ENCODE data around the gene TIE1. TPM values are rescaled to one million over a fixed set of nuclear protein-coding genes. Genes with fewer than 3 reads are reported as not detected.

Gene TIE1
- total RNA-seq, 1 donor from 2014 or later, result 0.36 TPM

- Mint-ChIP-seq H3K4me1 (ENCODE audit: low read depth) (no peaks in the 10 kb centered on the region), H3K27ac (no peak overlapping the region), H3K36me3 (ENCODE audit: low read depth) (no peaks in the 10 kb centered on the region), H3K4me3 (no peak overlapping the region), H3K27me3 (ENCODE audit: insufficient read depth) (peaks cover 4% of the 10 kb centered on the region), H3K9me3 (no peaks in the 10 kb centered on the region)
- no peak for DNase-seq (ENCODE audit: low spot score)
- intact Hi-C loops (cut with micrococcal nuclease), result no loop called here
These were observed 3.5 kb downstream of the TIE1 start for GRCh38 chr1:43304314-43304681.

GRCh38 chr1:43304771-43305300 is 4.1 kb downstream of the TIE1 start:
- no peak for DNase-seq (ENCODE audit: low spot score)
- Mint-ChIP-seq H3K9me3 (no peaks in the 10 kb centered on the region), H3K27me3 (ENCODE audit: insufficient read depth) (peaks cover 4% of the 10 kb centered on the region), H3K4me3 (no peak overlapping the region), H3K27ac (no peak overlapping the region), H3K36me3 (ENCODE audit: low read depth) (no peaks in the 10 kb centered on the region), H3K4me1 (ENCODE audit: low read depth) (no peaks in the 10 kb centered on the region)
- intact Hi-C loops (cut with micrococcal nuclease), result no loop called here

- Mint-ChIP-seq H3K27me3 (ENCODE audit: insufficient read depth) (peaks cover 6% of the 10 kb centered on the region), H3K4me1 (ENCODE audit: low read depth) (no peaks in the 10 kb centered on the region), H3K9me3 (no peaks in the 10 kb centered on the region), H3K27ac (no peak overlapping the region), H3K4me3 (no peak overlapping the region), H3K36me3 (ENCODE audit: low read depth) (no peaks in the 10 kb centered on the region)
- DNase-seq (ENCODE audit: low spot score), result no peak
- intact Hi-C loops (cut with micrococcal nuclease), result no loop called here
These were observed 4.7 kb downstream of the TIE1 start for GRCh38 chr1:43305461-43305860.

GRCh38 chr1:43305926-43306687 is 5.3 kb downstream of the TIE1 start:
- Mint-ChIP-seq H3K4me1 (ENCODE audit: low read depth) (no peaks in the 10 kb centered on the region), H3K27ac (no peak overlapping the region), H3K4me3 (no peak overlapping the region), H3K9me3 (no peaks in the 10 kb centered on the region), H3K27me3 (ENCODE audit: insufficient read depth) (peaks cover 7% of the 10 kb centered on the region), H3K36me3 (ENCODE audit: low read depth) (no peaks in the 10 kb centered on the region)
- intact Hi-C loops (cut with micrococcal nuclease), result no loop called here
- DNase-seq (ENCODE audit: low spot score), result no peak

GRCh38 chr1:43306688-43307457 is 6.1 kb downstream of the TIE1 start:
- Mint-ChIP-seq H3K36me3 (ENCODE audit: low read depth) (no peaks in the 10 kb centered on the region), H3K4me3 (no peak overlapping the region), H3K27me3 (ENCODE audit: insufficient read depth) (peaks cover 7% of the 10 kb centered on the region), H3K4me1 (ENCODE audit: low read depth) (no peaks in the 10 kb centered on the region), H3K27ac (no peak overlapping the region), H3K9me3 (no peaks in the 10 kb centered on the region)
- intact Hi-C loops (cut with micrococcal nuclease), result no loop called here
- DNase-seq (ENCODE audit: low spot score), result no peak

GRCh38 chr1:43307458-43308158 is 6.8 kb downstream of the TIE1 start:
- peaks cover 7% of the 10 kb centered on the region for H3K27me3 Mint-ChIP-seq (ENCODE audit: insufficient read depth)
- no peaks in the 10 kb centered on the region for H3K36me3 Mint-ChIP-seq (ENCODE audit: low read depth)
- no peak overlapping the region for H3K27ac Mint-ChIP-seq
- H3K4me3 Mint-ChIP-seq, result no peak overlapping the region
- H3K9me3 Mint-ChIP-seq, result no peaks in the 10 kb centered on the region
- DNase-seq (ENCODE audit: low spot score), result no peak
- H3K4me1 Mint-ChIP-seq (ENCODE audit: low read depth), result no peaks in the 10 kb centered on the region
- intact Hi-C loops (cut with micrococcal nuclease), result no loop called here

GRCh38 chr1:43308635-43309404 is 8.0 kb downstream of the TIE1 start:
- Mint-ChIP-seq H3K4me3 (no peak overlapping the region), H3K4me1 (ENCODE audit: low read depth) (no peaks in the 10 kb centered on the region), H3K27ac (no peak overlapping the region), H3K36me3 (ENCODE audit: low read depth) (no peaks in the 10 kb centered on the region), H3K9me3 (no peaks in the 10 kb centered on the region), H3K27me3 (ENCODE audit: insufficient read depth) (peaks cover 7% of the 10 kb centered on the region)
- intact Hi-C loops (cut with micrococcal nuclease), result no loop called here
- no peak for DNase-seq (ENCODE audit: low spot score)

- Mint-ChIP-seq H3K4me3 (no peak overlapping the region), H3K36me3 (ENCODE audit: low read depth) (no peaks in the 10 kb centered on the region), H3K27me3 (ENCODE audit: insufficient read depth) (peaks cover 7% of the 10 kb centered on the region), H3K27ac (no peak overlapping the region), H3K9me3 (no peaks in the 10 kb centered on the region), H3K4me1 (ENCODE audit: low read depth) (no peaks in the 10 kb centered on the region)
- intact Hi-C loops (cut with micrococcal nuclease), result no loop called here
- no peak for DNase-seq (ENCODE audit: low spot score)
These were observed 8.7 kb downstream of the TIE1 start for GRCh38 chr1:43309405-43310025.

GRCh38 chr1:43311521-43311920 is 10.7 kb downstream of the TIE1 start:
- no peaks in the 10 kb centered on the region for H3K9me3 Mint-ChIP-seq
- H3K4me1 Mint-ChIP-seq (ENCODE audit: low read depth), result no peaks in the 10 kb centered on the region
- intact Hi-C loops (cut with micrococcal nuclease), result no loop called here
- no peak overlapping the region for H3K4me3 Mint-ChIP-seq
- H3K27me3 Mint-ChIP-seq (ENCODE audit: insufficient read depth), result peaks cover 7% of the 10 kb centered on the region
- H3K36me3 Mint-ChIP-seq (ENCODE audit: low read depth), result no peaks in the 10 kb centered on the region
- DNase-seq (ENCODE audit: low spot score), result no peak
- H3K27ac Mint-ChIP-seq, result no peak overlapping the region

GRCh38 chr1:43312212-43312623 is 11.4 kb downstream of the TIE1 start:
- Mint-ChIP-seq H3K36me3 (ENCODE audit: low read depth) (no peaks in the 10 kb centered on the region), H3K27me3 (ENCODE audit: insufficient read depth) (peaks cover 7% of the 10 kb centered on the region), H3K9me3 (no peaks in the 10 kb centered on the region), H3K27ac (no peak overlapping the region), H3K4me1 (ENCODE audit: low read depth) (no peaks in the 10 kb centered on the region), H3K4me3 (no peak overlapping the region)
- intact Hi-C loops (cut with micrococcal nuclease), result no loop called here
- no peak for DNase-seq (ENCODE audit: low spot score)

GRCh38 chr1:43312663-43313515 is 12.1 kb downstream of the TIE1 start:
- H3K4me3 Mint-ChIP-seq, result no peak overlapping the region
- intact Hi-C loops (cut with micrococcal nuclease), result no loop called here
- no peaks in the 10 kb centered on the region for H3K9me3 Mint-ChIP-seq
- H3K36me3 Mint-ChIP-seq (ENCODE audit: low read depth), result no peaks in the 10 kb centered on the region
- H3K4me1 Mint-ChIP-seq (ENCODE audit: low read depth), result peaks cover 2% of the 10 kb centered on the region
- no peak overlapping the region for H3K27ac Mint-ChIP-seq
- DNase-seq (ENCODE audit: low spot score), result no peak
- peaks cover 3% of the 10 kb centered on the region for H3K27me3 Mint-ChIP-seq (ENCODE audit: insufficient read depth)
